Muscle of back (tissue), 11 donors: ENCODE data around the gene CHRM3. TPM values are rescaled to one million over a fixed set of nuclear protein-coding genes. Genes with fewer than 3 reads are reported as not detected.

Experiments used
- DNase-seq, 3 donors: peaks; one replicate each; pipeline versions ENCODE4 v3.0.0 to v3.0.0-alpha.2; 2013
- polyA plus RNA-seq, 10 donors: library from polyadenylated mRNA; unstranded; fragments of 120-200 nt; gene quantifications; one replicate each; pipeline ENCODE4 v1.2.1, GENCODE V29; 2013; ENCODE audit not compliant: insufficient read length in 10 of 10

CHRM3 gene
- polyA plus RNA-seq, 10 donors = 0.84 to 2.3 (median 1.6) TPM

GRCh38 chr1:239394107-239394506, 7.7 kb downstream of the CHRM3 start:
- no peak for DNase-seq

GRCh38 chr1:239413916-239414315, 27.5 kb downstream of the CHRM3 start:
- DNase-seq = no peak

DNA sequence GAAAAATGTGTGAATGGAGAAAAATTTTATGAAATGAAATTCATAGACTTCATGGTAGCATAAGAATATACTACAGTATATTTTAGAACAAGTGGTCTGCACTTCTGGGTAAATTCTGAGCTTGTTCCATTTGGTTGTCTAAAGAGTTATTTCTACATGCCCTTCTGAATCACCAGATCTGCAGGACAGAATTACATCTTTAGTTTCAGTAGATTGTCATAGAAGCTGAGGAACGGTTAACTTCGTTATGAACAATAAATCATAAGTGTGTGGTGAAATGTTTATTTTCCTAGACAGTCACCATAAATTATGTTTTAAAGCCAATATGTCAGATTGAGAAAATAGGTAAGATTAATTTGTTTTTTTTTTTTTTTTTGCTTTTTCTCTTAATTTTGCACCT, 30.9 kb downstream of the CHRM3 start:
- no peak for DNase-seq

DNA sequence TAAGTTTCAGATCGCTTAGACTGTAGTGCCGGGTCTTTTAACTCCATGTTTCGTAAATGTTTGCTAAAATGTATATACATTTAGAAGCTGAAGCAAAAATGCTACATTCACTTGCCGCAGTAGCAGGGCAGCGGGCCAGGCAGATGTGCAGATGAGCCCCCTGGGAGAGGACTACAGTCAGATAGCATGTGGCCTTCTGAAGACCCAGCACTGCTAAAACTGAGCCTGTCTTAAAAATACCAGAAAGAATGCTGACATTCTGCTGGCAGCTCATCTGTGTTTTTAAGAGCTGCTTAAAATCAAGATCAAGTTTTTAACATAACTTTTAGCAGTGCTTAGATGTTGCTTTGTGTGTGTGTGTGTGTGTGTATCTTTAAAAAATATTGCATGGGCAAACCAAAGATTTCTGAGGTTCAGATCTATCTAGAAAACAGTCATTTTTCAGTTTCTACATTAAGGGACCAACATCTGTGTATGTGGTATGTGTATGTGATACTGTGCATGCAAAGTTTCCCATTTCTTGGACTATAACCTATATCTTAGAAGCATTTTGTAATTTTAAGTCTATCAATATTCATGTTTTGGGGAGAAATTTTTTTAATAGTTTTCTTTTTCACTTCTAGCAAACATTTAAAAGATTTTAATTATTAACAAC, 31.7 kb downstream of the CHRM3 start:
- peak in 1 of 3 donors; percentile 48 for DNase-seq

- no peak for DNase-seq
These were observed 32.3 kb downstream of the CHRM3 start for GRCh38 chr1:239418681-239419080.

DNA sequence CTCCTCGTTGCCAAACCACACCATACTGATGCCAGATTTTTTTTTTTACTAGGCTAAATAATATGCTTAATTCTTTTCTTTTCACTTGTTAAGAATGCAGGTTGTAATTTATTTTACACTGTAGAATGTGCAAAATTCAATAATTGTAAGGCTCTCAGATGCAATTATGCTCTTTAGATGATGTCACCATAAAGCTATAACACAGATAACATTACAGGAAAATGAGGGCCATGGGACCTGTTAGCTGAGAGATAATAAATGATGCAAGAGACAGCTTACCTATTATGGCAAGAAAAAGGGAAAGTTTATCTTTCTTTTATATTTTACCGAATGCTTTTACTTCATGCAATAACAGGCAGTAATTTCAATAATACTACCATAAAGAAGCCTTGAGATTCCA, 35.4 kb downstream of the CHRM3 start:
- DNase-seq = no peak

- DNase-seq = no peak
These were observed 36.5 kb downstream of the CHRM3 start for GRCh38 chr1:239422818-239423217.

GRCh38 chr1:239426821-239427475, 40.6 kb downstream of the CHRM3 start:
- DNase-seq = no peak

DNA sequence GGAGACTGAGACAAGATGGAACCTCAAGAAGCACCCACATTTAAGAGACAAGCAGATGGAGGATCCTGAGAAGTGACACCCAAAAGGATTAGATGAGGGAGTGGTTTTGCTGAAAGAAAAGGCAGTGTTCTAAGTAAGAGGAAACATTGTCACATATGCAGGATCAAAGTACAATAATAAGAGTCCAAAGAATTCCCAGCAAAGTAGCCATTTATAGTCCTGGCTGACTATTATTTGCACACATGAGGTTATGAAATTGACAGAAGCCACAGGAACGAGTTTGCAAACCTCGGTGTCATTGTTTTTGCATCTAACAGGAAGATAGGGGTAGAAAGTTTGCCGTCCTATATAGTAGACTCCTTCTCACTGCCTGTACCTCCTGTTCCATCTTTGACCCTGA, 41.3 kb downstream of the CHRM3 start:
- DNase-seq = no peak

DNA sequence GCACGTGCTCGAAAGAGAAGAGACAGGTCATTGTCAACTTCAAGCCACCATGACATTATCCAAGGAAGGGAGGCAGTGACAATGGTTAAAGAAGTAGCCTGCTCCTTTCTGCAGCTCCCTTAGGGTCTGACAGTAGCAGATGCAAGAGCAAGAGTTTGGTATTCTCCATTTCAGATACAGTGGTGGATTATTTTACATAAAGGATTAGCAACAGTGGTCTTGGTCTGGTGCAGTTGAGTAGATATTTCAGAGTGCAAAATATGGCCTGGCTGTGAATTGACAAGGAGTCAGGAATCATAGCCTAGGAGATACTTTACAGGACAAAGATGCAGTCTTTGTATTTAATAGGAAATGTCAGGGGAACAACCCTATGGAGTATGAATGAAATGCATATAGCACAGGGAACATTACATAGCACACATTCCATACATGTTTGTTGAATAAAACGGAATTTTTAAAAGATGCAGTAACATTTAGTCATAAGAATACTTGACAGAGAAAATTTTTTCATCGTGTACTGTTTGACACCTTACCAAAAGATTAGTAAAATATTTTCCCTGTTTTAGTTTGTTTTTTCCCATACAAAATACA, 41.8 kb downstream of the CHRM3 start:
- no peak for DNase-seq

DNA sequence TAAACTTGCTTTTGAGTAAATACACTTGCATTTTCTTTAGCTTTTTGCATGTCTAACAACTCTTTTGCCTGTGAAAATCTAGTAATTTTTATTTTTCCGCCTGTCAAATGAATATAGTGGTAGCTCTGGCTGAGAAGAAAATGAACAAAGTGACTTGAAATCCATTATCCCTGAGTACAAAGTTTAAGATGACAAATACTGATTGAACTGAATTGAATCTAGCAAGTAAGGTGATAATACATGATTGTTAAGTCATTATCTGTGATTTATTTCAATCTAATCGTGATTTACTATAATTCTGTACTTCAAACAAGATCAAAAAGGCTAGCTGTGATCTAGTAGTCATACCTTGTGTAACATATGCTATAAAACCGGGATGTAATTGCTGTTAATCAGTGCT, 42.8 kb downstream of the CHRM3 start:
- no peak for DNase-seq

- DNase-seq = no peak
These were observed 45.9 kb downstream of the CHRM3 start for GRCh38 chr1:239432255-239432654.

DNA sequence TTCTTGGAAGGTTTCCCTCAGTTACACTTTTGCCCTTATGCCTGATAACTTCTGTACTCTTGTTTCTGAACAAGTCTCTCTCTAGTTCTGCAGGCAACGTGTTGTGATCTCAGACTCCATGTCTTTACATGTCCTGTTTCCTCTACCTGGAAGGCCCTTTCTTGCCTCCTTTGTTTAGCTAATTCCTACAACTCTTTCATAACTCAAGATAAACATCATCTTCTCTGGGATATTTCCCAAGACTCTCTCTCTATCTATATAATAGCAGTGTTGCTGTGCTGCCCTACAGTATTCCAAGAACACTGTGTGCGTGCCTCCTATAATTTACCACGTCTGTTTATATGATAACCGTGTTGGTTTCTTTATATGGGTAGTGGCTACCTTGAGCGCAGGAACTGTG, 47.8 kb downstream of the CHRM3 start:
- DNase-seq = no peak
